NCI-H1092 treated with DMSO at 0.1 percent for 48 hours (cell line): ENCODE measurements around the gene PAX3.
A peak's percentile ranks its signal among the peaks of the same experiment; 100 is the strongest.

Source experiments
- DNase-seq: peaks from one replicate; lab custom pipeline; 2025; lab: John Stamatoyannopoulos, UW

Gene PAX3

GRCh38 chr2:222296911-222297599 lies 1.7 kb downstream of the PAX3 start:
- DNase-seq = no peak

- DNase-seq = no peak
Observed at GRCh38 chr2:222296311-222296741, 2.5 kb downstream of the PAX3 start.

- DNase-seq = no peak
Observed at GRCh38 chr2:222295368-222296062, 3.3 kb downstream of the PAX3 start.

GRCh38 chr2:222294996-222295367 lies 3.8 kb downstream of the PAX3 start:
- DNase-seq = no peak

GRCh38 chr2:222293660-222294630 lies 4.9 kb downstream of the PAX3 start:
- no peak for DNase-seq

GRCh38 chr2:222292149-222293134 lies 6.4 kb downstream of the PAX3 start:
- DNase-seq = no peak

GRCh38 chr2:222291485-222291841 lies 7.3 kb downstream of the PAX3 start:
- DNase-seq = no peak

GRCh38 chr2:222290736-222291484 lies 7.9 kb downstream of the PAX3 start:
- DNase-seq = peak; percentile 62

- DNase-seq = no peak
Observed at GRCh38 chr2:222290401-222290735, 8.4 kb downstream of the PAX3 start.

GRCh38 chr2:222289278-222290160 lies 9.3 kb downstream of the PAX3 start:
- DNase-seq = no peak

GRCh38 chr2:222288590-222289277 lies 10.1 kb downstream of the PAX3 start:
- no peak for DNase-seq

- no peak for DNase-seq
Observed at GRCh38 chr2:222287862-222288479, 10.8 kb downstream of the PAX3 start.

GRCh38 chr2:222284466-222284865 lies 14.3 kb downstream of the PAX3 start:
- no peak for DNase-seq

- no peak for DNase-seq
Observed at GRCh38 chr2:222283634-222284033, 15.2 kb downstream of the PAX3 start.

GRCh38 chr2:222281506-222281905 lies 17.3 kb downstream of the PAX3 start:
- no peak for DNase-seq

GRCh38 chr2:222280795-222281194 lies 18.0 kb downstream of the PAX3 start:
- DNase-seq = no peak

GRCh38 chr2:222272446-222273015 lies 26.3 kb downstream of the PAX3 start:
- peak; percentile 53 for DNase-seq

- no peak for DNase-seq
Observed at GRCh38 chr2:222271854-222272253, 26.9 kb downstream of the PAX3 start.
